Ishikawa (cell line): ENCODE results near the gene RB1.

ENCODE experiments used
- CEBPB ChIP-seq: IDR thresholded peaks from 2 replicates; pipeline ENCODE4 v1.6.1; 2012
- CREB1 ChIP-seq: IDR thresholded peaks from 2 replicates; pipeline ENCODE4 v1.6.1; 2012; ENCODE audit warnings: low read depth
- EGR1 ChIP-seq: IDR thresholded peaks from 2 replicates; pipeline ENCODE4 v1.6.1; 2012
- EP300 ChIP-seq: IDR thresholded peaks from 2 replicates; pipeline ENCODE4 v1.6.1; 2012; ENCODE audit warnings: borderline replicate concordance
- FOXM1 ChIP-seq: IDR thresholded peaks from 2 replicates; pipeline ENCODE4 v1.6.1; 2012; ENCODE audit warnings: low read depth, borderline replicate concordance
- MAX ChIP-seq: IDR thresholded peaks from 2 replicates; pipeline ENCODE4 v1.6.1; 2012
- NFIC ChIP-seq: IDR thresholded peaks from 2 replicates; pipeline ENCODE4 v1.6.1; 2012
- RAD21 ChIP-seq: IDR thresholded peaks from 2 replicates; pipeline ENCODE4 v1.6.1; 2012; ENCODE audit warnings: low read depth
- REST ChIP-seq: IDR thresholded peaks from 2 replicates; pipeline ENCODE4 v1.6.1; 2012; ENCODE audit warnings: low read depth, mild to moderate bottlenecking
- TAF1 ChIP-seq: IDR thresholded peaks from 2 replicates; pipeline ENCODE4 v1.6.1; 2012; ENCODE audit warnings: low read depth, mild to moderate bottlenecking
- TCF12 ChIP-seq: IDR thresholded peaks from 2 replicates; pipeline ENCODE4 v1.6.1; 2012; ENCODE audit warnings: low read depth
- TEAD4 ChIP-seq: IDR thresholded peaks from 2 replicates; pipeline ENCODE4 v1.6.1; 2012
- USF1 ChIP-seq: IDR thresholded peaks from 2 replicates; pipeline ENCODE4 v1.6.1; 2012
- YY1 ChIP-seq: IDR thresholded peaks from 2 replicates; pipeline ENCODE4 v1.6.1; 2012; ENCODE audit warnings: low read depth
- ZBTB7A ChIP-seq: IDR thresholded peaks from 2 replicates; pipeline ENCODE4 v1.6.1; 2012; ENCODE audit warnings: low read depth

The RB1 gene

GRCh38 chr13:48506092-48506701, 202.6 kb downstream of the RB1 start:
- TF ChIP-seq FOXM1 (no peak), CEBPB (no peak), REST (no peak), MAX (no peak), USF1 (no peak), TEAD4 (no peak)

- TF ChIP-seq USF1 (no peak), TEAD4 (no peak), EP300 (no peak), REST (no peak), EGR1 (no peak), MAX (no peak), TCF12 (no peak), RAD21 (no peak), NFIC (no peak), TAF1 (no peak)
Observed at GRCh38 chr13:48507021-48507420, 203.5 kb downstream of the RB1 start.

GRCh38 chr13:48508011-48508410, 204.5 kb downstream of the RB1 start:
- TF ChIP-seq TAF1, result no peak
- no peak for TF ChIP-seq EGR1
- no peak for TF ChIP-seq TEAD4
- TF ChIP-seq MAX, result no peak
- no peak for TF ChIP-seq EP300
- TF ChIP-seq REST, result no peak
- TF ChIP-seq TCF12, result no peak
- no peak for TF ChIP-seq USF1
- TF ChIP-seq CREB1, result no peak

GRCh38 chr13:48510698-48511097, 207.1 kb downstream of the RB1 start:
- TF ChIP-seq MAX (no peak), NFIC (no peak)

DNA sequence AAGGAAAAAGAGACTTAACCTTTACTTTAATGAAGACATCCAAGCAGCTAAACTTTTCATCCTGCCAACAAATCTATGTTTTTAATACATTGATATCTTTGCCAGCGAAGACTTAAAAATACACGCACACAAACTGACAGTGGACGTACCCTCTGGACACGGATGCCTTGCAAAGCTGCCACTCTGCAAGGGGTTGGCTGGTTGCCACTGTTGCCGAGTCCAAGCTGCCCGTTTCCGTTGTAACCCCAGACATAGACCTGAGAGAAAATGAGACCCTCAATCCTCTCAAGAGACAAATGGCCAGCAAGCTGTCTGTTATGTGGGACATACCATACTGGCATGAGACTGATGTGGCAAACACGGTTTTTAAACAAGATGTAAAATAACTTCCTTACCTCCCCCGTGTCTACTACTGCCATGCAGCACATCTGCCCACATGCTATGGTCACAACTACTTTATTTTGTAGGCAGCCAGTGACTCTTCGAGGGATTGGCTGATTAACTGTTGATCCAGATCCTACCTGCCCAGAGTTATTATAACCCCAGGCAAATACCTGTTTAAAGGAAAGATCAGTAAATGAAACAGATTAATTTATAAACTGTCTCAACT, 208.2 kb downstream of the RB1 start:
- TF ChIP-seq RAD21, result no peak
- TF ChIP-seq FOXM1, result no peak
- TF ChIP-seq TAF1, result no peak
- no peak for TF ChIP-seq TEAD4
- no peak for TF ChIP-seq MAX
- TF ChIP-seq EGR1, result no peak
- TF ChIP-seq USF1, result no peak
- TF ChIP-seq CEBPB, result no peak
- TF ChIP-seq REST, result no peak
- no peak for TF ChIP-seq CREB1
- no peak for TF ChIP-seq YY1
- TF ChIP-seq ZBTB7A, result no peak
- TF ChIP-seq TCF12, result no peak
- TF ChIP-seq EP300, result no peak
- TF ChIP-seq NFIC, result no peak
